Fibroblast of lung (primary cell): ENCODE data around the gene GRID1. TPM values are rescaled to one million over a fixed set of nuclear protein-coding genes. Genes with fewer than 3 reads are reported as not detected.

Experiments
- DNase-seq, 2 donors: peaks; one replicate each; pipeline versions ENCODE4 v3.0.0 to v3.0.0-alpha.2; 2010; ENCODE audit warnings: low read depth in 2 of 2
- H2AFZ ChIP-seq: 2 replicates; pipeline ENCODE4 v1.5.1; 2012; ENCODE audit warnings: low read length, control low read depth, inconsistent platforms
- H3K27ac ChIP-seq: 2 replicates; pipeline ENCODE4 v1.5.1; 2011; ENCODE audit warnings: low read length, control low read depth; ENCODE audit not compliant: insufficient read depth
- H3K27me3 ChIP-seq: 2 replicates; pipeline ENCODE4 v1.5.1; 2011; ENCODE audit warnings: mild to moderate bottlenecking, low read length; ENCODE audit not compliant: control insufficient read depth, insufficient read depth
- H3K36me3 ChIP-seq: 2 replicates; pipeline ENCODE4 v1.5.1; 2011; ENCODE audit warnings: low read length; ENCODE audit not compliant: control insufficient read depth, insufficient read depth
- H3K4me1 ChIP-seq: 2 replicates; pipeline ENCODE4 v1.5.1; 2011; ENCODE audit warnings: low read length; ENCODE audit not compliant: control insufficient read depth, insufficient read depth; ENCODE audit errors: extremely low read depth
- H3K4me2 ChIP-seq: 2 replicates; pipeline ENCODE4 v1.5.1; 2011; ENCODE audit warnings: low read length, control low read depth; ENCODE audit not compliant: insufficient read depth; ENCODE audit errors: extremely low read depth
- H3K4me3 ChIP-seq, 4 experiments: fragments of 200-600 bp in 1 of 4; sonication (generic) in 1 of 4; replicated peaks in 1 of 4; 2 replicates each; pipeline ENCODE4 v1.5.1; 2011 to 2016; ENCODE audit warnings: low read length in 4 of 4, low read depth in 3 of 4, mild to moderate bottlenecking in 3 of 4, control low read depth in 2 of 4, inconsistent platforms in 1 of 4, mixed read lengths in 1 of 4; ENCODE audit not compliant: insufficient read depth in 1 of 4; ENCODE audit errors: control extremely low read depth in 1 of 4
- H3K79me2 ChIP-seq: 2 replicates; pipeline ENCODE4 v1.5.1; 2012; ENCODE audit warnings: mild to moderate bottlenecking, low read length, inconsistent platforms; ENCODE audit not compliant: control insufficient read depth, insufficient read depth
- H3K9ac ChIP-seq: 2 replicates; pipeline ENCODE4 v1.5.1; 2011; ENCODE audit warnings: mild to moderate bottlenecking, low read length, control low read depth; ENCODE audit not compliant: insufficient read depth
- H3K9me3 ChIP-seq: 2 replicates; pipeline ENCODE4 v1.5.1; 2012; ENCODE audit warnings: low read depth, low read length; ENCODE audit not compliant: control insufficient read depth, insufficient read depth
- H4K20me1 ChIP-seq: 2 replicates; pipeline ENCODE4 v1.5.1; 2011; ENCODE audit warnings: low read length; ENCODE audit not compliant: control insufficient read depth, insufficient read depth; ENCODE audit errors: extremely low read depth
- EZH2 ChIP-seq: IDR thresholded peaks from 2 replicates; pipeline ENCODE4 v1.5.1; 2012; ENCODE audit warnings: low read length, control low read depth, mild to moderate bottlenecking; ENCODE audit errors: missing control alignments
- polyA plus RNA-seq, 2 donors: library from polyadenylated mRNA; depleted of rRNA in 1 of 2; stranded (reverse) in 1 of 2; unstranded in 1 of 2; fragments of >200 nt; gene quantifications; 2 replicates each; pipeline ENCODE4 v1.2.1, GENCODE V29; 2011 to 2012; ENCODE audit warnings: missing spikeins in 1 of 2
- total RNA-seq: library from RNA; depleted of rRNA; stranded (reverse); fragments of >200 nt; gene quantifications from 2 replicates; pipeline ENCODE4 v1.2.1, GENCODE V29; 2014
- TF ChIP-seq, protein P1 (sequence below), 2 donors: IDR thresholded peaks in 1 of 2; conservative IDR thresholded peaks in 1 of 2; 1 replicate in 1 of 2; 2 replicates in 1 of 2; pipeline ENCODE4 v1.5.1; 2011 to 2012; ENCODE audit warnings: low read length in 2 of 2, control low read depth in 1 of 2, inconsistent platforms in 1 of 2, low read depth in 1 of 2, mild to moderate bottlenecking in 1 of 2

The GRID1 gene
- total and polyA plus RNA-seq, 2 donors (not counting 1 experiment from before 2014, with no cell fraction given): 0.03 to 0.33 TPM

DNA sequence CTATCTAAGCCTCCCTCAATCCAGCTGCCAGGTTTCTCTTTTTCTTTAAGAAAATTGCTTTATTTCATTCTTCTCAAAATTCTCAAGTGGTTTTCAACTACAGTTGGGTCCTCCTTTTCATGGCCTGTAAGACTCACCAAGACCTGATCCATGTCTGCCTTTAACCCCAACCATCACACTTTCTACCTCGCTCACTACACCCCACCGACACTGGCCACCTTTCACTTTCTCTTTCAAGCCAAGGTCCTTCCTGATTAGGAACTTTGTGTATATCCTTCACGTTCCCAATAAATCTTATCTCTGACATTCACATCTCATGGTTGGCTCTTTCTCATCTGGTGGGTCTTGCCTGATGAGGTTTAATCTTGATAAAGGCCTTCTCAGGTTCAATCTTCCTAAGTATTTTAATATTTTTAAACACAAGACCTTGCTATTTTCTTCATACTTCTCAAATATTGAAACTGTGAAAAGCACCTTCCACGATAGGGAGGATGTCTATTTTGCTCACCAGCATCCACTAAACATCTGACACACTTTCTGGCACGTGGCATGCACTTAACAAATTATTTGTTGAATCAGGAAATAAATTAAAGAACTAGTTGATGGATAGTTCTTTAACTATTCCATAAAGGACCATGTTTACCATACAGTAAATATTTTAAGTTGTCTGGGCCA, 624.8 kb downstream of the GRID1 start:
- H4K20me1 ChIP-seq: no peaks in the 10 kb centered on the region
- no peak overlapping the region for H3K9ac ChIP-seq
- TF ChIP-seq, protein P1, sequence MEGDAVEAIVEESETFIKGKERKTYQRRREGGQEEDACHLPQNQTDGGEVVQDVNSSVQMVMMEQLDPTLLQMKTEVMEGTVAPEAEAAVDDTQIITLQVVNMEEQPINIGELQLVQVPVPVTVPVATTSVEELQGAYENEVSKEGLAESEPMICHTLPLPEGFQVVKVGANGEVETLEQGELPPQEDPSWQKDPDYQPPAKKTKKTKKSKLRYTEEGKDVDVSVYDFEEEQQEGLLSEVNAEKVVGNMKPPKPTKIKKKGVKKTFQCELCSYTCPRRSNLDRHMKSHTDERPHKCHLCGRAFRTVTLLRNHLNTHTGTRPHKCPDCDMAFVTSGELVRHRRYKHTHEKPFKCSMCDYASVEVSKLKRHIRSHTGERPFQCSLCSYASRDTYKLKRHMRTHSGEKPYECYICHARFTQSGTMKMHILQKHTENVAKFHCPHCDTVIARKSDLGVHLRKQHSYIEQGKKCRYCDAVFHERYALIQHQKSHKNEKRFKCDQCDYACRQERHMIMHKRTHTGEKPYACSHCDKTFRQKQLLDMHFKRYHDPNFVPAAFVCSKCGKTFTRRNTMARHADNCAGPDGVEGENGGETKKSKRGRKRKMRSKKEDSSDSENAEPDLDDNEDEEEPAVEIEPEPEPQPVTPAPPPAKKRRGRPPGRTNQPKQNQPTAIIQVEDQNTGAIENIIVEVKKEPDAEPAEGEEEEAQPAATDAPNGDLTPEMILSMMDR (conservative IDR thresholded peaks at IDR 0.05 in 1 of 2, IDR thresholded peaks at IDR 0.05 in 1 of 2; ENCODE audit: low read depth in 1 of 2, low read length in 2 of 2): no peak
- TF ChIP-seq EZH2: no peak
- no peaks in the 10 kb centered on the region for H3K79me2 ChIP-seq
- H3K9me3 ChIP-seq: no peaks in the 10 kb centered on the region
- DNase-seq: no peak
- H3K27ac ChIP-seq: no peak overlapping the region
- H2AFZ ChIP-seq: no peak overlapping the region
- H3K4me1 ChIP-seq: no peaks in the 10 kb centered on the region
- H3K36me3 ChIP-seq: no peaks in the 10 kb centered on the region
- no peak overlapping the region for H3K4me3 ChIP-seq
- H3K4me2 ChIP-seq: no peak overlapping the region
- no peaks in the 10 kb centered on the region for H3K27me3 ChIP-seq

DNA sequence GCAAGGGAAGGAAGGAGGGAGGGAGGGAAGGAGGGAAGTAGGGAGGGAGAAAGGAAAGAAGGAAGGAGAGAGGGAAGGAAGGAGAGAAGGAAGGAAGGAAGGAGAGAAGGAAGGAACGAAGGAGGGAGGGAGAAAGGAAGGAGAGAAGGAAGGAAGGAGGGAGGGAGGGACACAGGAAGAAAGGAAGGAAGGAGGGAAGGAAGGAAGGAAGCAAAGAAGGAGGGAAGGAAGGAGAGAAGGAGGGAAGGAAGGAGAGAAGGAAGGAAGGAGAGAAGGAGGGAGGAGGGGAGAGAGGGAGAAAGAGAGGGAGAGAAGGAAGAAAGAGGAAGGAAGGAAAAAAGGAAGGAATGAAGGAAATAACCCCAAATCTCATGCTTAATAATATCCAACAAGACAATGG, 630.6 kb downstream of the GRID1 start:
- Histone ChIP-seq H3K27me3 (no peaks in the 10 kb centered on the region), H3K4me1 (no peaks in the 10 kb centered on the region), H3K9me3 (no peaks in the 10 kb centered on the region), H3K36me3 (no peaks in the 10 kb centered on the region), H3K4me2 (no peak overlapping the region), H3K4me3 (no peak overlapping the region), H4K20me1 (no peaks in the 10 kb centered on the region), H3K27ac (no peak overlapping the region), H3K9ac (no peak overlapping the region), H2AFZ (no peak overlapping the region), H3K79me2 (no peaks in the 10 kb centered on the region)
- DNase-seq: no peak
- no peak for TF ChIP-seq EZH2
- TF ChIP-seq, protein P1 (conservative IDR thresholded peaks at IDR 0.05 in 1 of 2, IDR thresholded peaks at IDR 0.05 in 1 of 2; ENCODE audit: low read depth in 1 of 2, low read length in 2 of 2): no peak

DNA sequence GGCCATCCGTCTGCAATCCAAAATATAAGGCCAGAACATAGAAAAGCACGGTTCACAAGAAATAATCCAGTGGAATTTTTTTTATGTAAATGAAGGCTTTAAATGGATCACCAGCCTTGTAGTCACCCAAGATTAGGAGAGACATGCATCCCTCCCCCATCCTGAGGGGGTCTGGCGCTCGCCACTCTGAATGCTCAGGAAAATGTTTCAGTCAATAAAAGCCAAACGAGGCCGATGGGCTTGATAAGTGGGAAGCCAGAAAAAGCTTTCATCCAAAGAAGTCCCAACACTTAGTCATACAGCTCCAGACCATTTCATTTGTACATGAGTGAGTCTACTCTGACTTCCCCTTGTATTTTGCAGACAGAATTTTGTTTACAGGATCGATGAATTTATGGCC, 631.8 kb downstream of the GRID1 start:
- H3K9me3 ChIP-seq: no peaks in the 10 kb centered on the region
- H3K4me2 ChIP-seq: no peak overlapping the region
- H3K4me1 ChIP-seq: no peaks in the 10 kb centered on the region
- H3K27ac ChIP-seq: no peak overlapping the region
- H3K36me3 ChIP-seq: no peaks in the 10 kb centered on the region
- no peak overlapping the region for H2AFZ ChIP-seq
- no peak for TF ChIP-seq EZH2
- TF ChIP-seq, protein P1 (conservative IDR thresholded peaks at IDR 0.05 in 1 of 2, IDR thresholded peaks at IDR 0.05 in 1 of 2; ENCODE audit: low read depth in 1 of 2, low read length in 2 of 2): no peak
- no peaks in the 10 kb centered on the region for H4K20me1 ChIP-seq
- no peak overlapping the region for H3K4me3 ChIP-seq
- no peak for DNase-seq
- H3K9ac ChIP-seq: no peak overlapping the region
- no peaks in the 10 kb centered on the region for H3K27me3 ChIP-seq
- H3K79me2 ChIP-seq: no peaks in the 10 kb centered on the region
